Keratinocyte (primary cell): ENCODE results near the gene FLNB.

Source experiments
- EZH2 ChIP-seq: IDR thresholded peaks from one replicate; pipeline ENCODE4 v1.6.1; 2012; ENCODE audit warnings: inconsistent platforms, mild to moderate bottlenecking, low read length, moderate library complexity
- TF ChIP-seq, protein P1 (sequence below), 3 experiments: IDR thresholded peaks in 1 of 3; conservative IDR thresholded peaks in 1 of 3; optimal IDR thresholded peaks in 1 of 3; 2 replicates in 2 of 3; 3 replicates in 1 of 3; pipeline versions ENCODE3 to v1.5.1; 2011; ENCODE audit warnings: low read length in 3 of 3, mild to moderate bottlenecking in 3 of 3, moderate library complexity in 2 of 3, control low read depth in 1 of 3, inconsistent platforms in 1 of 3; ENCODE audit not compliant: insufficient read depth in 2 of 3; ENCODE audit errors: extremely low read depth in 1 of 3

DNA sequence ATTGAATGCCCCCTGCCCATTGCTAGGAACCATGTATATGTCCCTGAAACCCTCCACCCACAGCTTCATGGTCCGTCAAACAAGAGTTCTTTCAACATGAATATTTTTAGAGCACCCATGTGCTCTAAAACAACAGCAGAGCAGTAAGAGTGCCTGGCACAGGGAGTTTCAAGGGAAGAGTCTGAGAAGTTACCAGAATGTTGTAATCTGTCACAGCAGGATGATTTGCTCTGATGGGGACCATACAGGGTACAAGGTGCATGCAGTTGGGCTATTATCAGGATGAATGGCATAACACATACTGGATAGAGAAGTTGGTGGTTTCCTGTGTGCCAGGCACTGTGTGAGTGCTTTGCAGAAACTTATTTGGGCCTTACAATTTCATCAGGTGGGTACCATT is 27.8 kb upstream of the FLNB start:
- TF ChIP-seq, protein P1, sequence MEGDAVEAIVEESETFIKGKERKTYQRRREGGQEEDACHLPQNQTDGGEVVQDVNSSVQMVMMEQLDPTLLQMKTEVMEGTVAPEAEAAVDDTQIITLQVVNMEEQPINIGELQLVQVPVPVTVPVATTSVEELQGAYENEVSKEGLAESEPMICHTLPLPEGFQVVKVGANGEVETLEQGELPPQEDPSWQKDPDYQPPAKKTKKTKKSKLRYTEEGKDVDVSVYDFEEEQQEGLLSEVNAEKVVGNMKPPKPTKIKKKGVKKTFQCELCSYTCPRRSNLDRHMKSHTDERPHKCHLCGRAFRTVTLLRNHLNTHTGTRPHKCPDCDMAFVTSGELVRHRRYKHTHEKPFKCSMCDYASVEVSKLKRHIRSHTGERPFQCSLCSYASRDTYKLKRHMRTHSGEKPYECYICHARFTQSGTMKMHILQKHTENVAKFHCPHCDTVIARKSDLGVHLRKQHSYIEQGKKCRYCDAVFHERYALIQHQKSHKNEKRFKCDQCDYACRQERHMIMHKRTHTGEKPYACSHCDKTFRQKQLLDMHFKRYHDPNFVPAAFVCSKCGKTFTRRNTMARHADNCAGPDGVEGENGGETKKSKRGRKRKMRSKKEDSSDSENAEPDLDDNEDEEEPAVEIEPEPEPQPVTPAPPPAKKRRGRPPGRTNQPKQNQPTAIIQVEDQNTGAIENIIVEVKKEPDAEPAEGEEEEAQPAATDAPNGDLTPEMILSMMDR (optimal IDR thresholded peaks at IDR 0.05 in 1 of 3, IDR thresholded peaks at IDR 0.05 in 1 of 3, conservative IDR thresholded peaks at IDR 0.05 in 1 of 3; ENCODE audit: extremely low read depth in 1 of 3, insufficient read depth in 2 of 3, low read length in 3 of 3), result no peak
- TF ChIP-seq EZH2, result no peak
